ENCODE measurements around the gene CLASP1. TPM values are rescaled to one million over a fixed set of nuclear protein-coding genes. Genes with fewer than 3 reads are reported as not detected.
"Not testable (repeated sequence)": the region's sequence is repeated elsewhere in the genome, so short reads cannot be mapped to it uniquely, and the experiment has no call there.

The CLASP1 gene
- total and polyA plus RNA-seq, 2 donors (not counting 3 experiments of a cell fraction or from before 2014, with no cell fraction given) = 10.0 to 57.9 TPM

DNA sequence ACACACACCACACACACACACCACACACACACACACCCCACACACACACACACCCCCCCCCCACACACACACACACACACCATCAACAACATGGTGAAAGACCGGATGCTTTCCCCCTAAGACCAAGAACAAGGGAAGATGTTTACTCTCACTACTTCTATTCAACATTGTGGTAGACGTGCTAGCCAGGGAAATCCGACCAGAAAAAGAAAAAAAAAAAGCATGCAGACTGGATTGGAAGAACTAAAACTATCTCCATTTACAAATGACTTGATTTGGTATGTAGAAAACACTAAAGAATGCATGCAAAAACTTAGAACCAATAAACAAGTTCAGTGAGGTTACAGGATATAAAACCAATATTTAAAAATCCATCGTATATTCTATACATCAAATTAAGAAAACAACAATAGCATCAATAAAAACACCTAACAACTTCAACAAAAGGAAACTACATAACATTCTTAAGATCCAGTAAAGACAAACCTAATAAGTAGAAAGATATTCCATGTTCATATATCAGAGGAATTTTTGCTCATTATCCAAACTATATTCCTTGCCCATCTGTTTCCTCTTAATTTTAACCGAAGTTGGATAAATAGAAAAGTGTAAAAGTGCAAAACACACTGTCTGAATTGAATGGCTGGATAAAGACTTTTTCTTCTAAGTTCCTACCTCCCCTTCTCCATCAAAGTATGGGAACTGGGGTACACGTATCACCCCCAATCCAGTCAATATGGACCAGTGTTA lies 170.1 kb downstream of the CLASP1 start:
- DNase-seq (ENCODE audit: low read depth, low spot score) = peak; percentile 8
- FAIRE-seq = no peak
- TF ChIP-seq POLR2AphosphoS5 (IDR thresholded peaks at IDR 0.05; ENCODE audit: insufficient read depth, low read depth, low read length) (no peak), FOS (IDR thresholded peaks at IDR 0.05; ENCODE audit: borderline replicate concordance, insufficient read depth, low read length) (no peak), GATA2 (IDR thresholded peaks at IDR 0.05; ENCODE audit: insufficient read depth, insufficient read length, low read depth, low read length) (no peak), POLR2A (IDR thresholded peaks at IDR 0.05; ENCODE audit: low read depth, low read length) (no peak), EZH2 (IDR thresholded peaks at IDR 0.05; ENCODE audit: borderline replicate concordance, low read depth, low read length, severe bottlenecking) (no peak), MYC (IDR thresholded peaks at IDR 0.05; ENCODE audit: low read depth, low read length) (no peak), JUN (IDR thresholded peaks at IDR 0.05; ENCODE audit: borderline replicate concordance, insufficient read depth, insufficient read length, low read depth) (no peak)
- TF ChIP-seq, protein P1, sequence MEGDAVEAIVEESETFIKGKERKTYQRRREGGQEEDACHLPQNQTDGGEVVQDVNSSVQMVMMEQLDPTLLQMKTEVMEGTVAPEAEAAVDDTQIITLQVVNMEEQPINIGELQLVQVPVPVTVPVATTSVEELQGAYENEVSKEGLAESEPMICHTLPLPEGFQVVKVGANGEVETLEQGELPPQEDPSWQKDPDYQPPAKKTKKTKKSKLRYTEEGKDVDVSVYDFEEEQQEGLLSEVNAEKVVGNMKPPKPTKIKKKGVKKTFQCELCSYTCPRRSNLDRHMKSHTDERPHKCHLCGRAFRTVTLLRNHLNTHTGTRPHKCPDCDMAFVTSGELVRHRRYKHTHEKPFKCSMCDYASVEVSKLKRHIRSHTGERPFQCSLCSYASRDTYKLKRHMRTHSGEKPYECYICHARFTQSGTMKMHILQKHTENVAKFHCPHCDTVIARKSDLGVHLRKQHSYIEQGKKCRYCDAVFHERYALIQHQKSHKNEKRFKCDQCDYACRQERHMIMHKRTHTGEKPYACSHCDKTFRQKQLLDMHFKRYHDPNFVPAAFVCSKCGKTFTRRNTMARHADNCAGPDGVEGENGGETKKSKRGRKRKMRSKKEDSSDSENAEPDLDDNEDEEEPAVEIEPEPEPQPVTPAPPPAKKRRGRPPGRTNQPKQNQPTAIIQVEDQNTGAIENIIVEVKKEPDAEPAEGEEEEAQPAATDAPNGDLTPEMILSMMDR (IDR thresholded peaks at IDR 0.05; ENCODE audit: extremely low read depth in 1 of 2, insufficient read depth in 1 of 2, low read depth in 1 of 2, low read length in 2 of 2) = no peak
- TF ChIP-seq, protein P2, sequence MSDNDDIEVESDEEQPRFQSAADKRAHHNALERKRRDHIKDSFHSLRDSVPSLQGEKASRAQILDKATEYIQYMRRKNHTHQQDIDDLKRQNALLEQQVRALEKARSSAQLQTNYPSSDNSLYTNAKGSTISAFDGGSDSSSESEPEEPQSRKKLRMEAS (IDR thresholded peaks at IDR 0.05; ENCODE audit: insufficient read depth, insufficient read length) = no peak

DNA sequence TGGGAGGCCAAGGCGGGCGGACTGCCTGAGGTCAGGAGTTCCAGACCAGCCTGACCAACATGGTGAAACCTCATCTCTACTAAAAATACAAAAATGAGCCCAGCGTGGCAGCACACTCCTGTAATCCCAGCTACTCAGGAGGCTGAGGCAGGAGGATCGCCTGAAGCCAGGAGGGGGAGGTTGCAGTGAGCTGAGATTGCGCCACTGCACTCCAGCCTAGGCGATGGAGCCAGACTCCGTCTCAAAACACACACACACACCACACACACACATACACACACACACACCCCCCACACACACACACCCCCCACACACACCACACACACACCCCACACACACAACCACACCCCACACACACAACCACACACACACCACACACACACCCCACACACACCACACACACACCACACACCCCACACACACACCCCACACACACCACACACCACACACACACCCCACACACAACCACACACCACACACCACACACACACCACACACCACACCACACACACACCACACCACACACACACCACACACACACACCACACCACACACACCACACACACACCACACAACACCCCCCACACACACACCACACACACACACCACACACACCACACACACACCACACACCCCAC lies 170.8 kb downstream of the CLASP1 start:
- intact Hi-C loops (cut with micrococcal nuclease) = loop anchor here (5.0 kb wide), 1 partner anchor 61 kb away; no protein-coding TSS in a partner anchor
- H3K27me3 ChIP-seq (ENCODE audit: control insufficient read depth in 2 of 2, insufficient read depth in 2 of 2, low read length in 2 of 2); H3K9ac ChIP-seq (replicated peaks; ENCODE audit: extremely low read depth, insufficient read depth, low read length); CTCF ChIA-PET; H3K4me2 ChIP-seq (ENCODE audit: insufficient read depth, low read length); H3K4me3 ChIP-seq (replicated peaks in 1 of 3; ENCODE audit: insufficient read depth in 1 of 3, low read depth in 1 of 3, low read length in 3 of 3); DNase-seq (ENCODE audit: low read depth, low spot score); H3K79me2 ChIP-seq (ENCODE audit: control insufficient read depth, insufficient read depth, low read length); FAIRE-seq; H3K27ac ChIP-seq (ENCODE audit: insufficient read depth, low read depth, low read length); H3K4me1 ChIP-seq (ENCODE audit: control insufficient read depth, extremely low read depth, insufficient read depth, low read length); H3K36me3 ChIP-seq (ENCODE audit: control insufficient read depth in 2 of 2, extremely low read depth in 1 of 2, insufficient read depth in 2 of 2, low read length in 2 of 2); POLR2A ChIA-PET; BruUV-seq (replicated peaks); H3K9me3 ChIP-seq (replicated peaks; ENCODE audit: control insufficient read depth, insufficient read depth, low read length); dilution Hi-C loops (cut with MboI; ENCODE audit: extremely low pct_ligation_motif_present, low sequenced_read_pairs); H4K20me1 ChIP-seq (replicated peaks; ENCODE audit: control insufficient read depth, extremely low read depth, insufficient read depth, low read length); H2AFZ ChIP-seq (ENCODE audit: low read depth, low read length); H3K9me1 ChIP-seq (replicated peaks; ENCODE audit: control insufficient read depth, extremely low read depth, insufficient read depth, low read length): not testable (repeated sequence)

More for the DNA sequence above, 170.1 kb downstream of the CLASP1 start:
- dilution Hi-C loops (cut with MboI; ENCODE audit: extremely low pct_ligation_motif_present, low sequenced_read_pairs) (no loop called here), intact Hi-C loops (cut with micrococcal nuclease) (loop anchor here (5.0 kb wide), 1 partner anchor 62 kb away; no protein-coding TSS in a partner anchor)
- H3K4me3 ChIP-seq (replicated peaks in 1 of 3; ENCODE audit: insufficient read depth in 1 of 3, low read depth in 1 of 3, low read length in 3 of 3) = no peak overlapping the region
- no peaks in the 10 kb centered on the region for H3K9me3 ChIP-seq (replicated peaks; ENCODE audit: control insufficient read depth, insufficient read depth, low read length)
- H3K9ac ChIP-seq (replicated peaks; ENCODE audit: extremely low read depth, insufficient read depth, low read length) = no peak overlapping the region
- H3K4me1 ChIP-seq (ENCODE audit: control insufficient read depth, extremely low read depth, insufficient read depth, low read length) = no peaks in the 10 kb centered on the region
- peaks cover 4% of the 10 kb centered on the region for H4K20me1 ChIP-seq (replicated peaks; ENCODE audit: control insufficient read depth, extremely low read depth, insufficient read depth, low read length)
- H2AFZ ChIP-seq (ENCODE audit: low read depth, low read length) = no peak overlapping the region
- H3K36me3 ChIP-seq (ENCODE audit: control insufficient read depth in 2 of 2, extremely low read depth in 1 of 2, insufficient read depth in 2 of 2, low read length in 2 of 2) = no peaks in the 10 kb centered on the region
- H3K9me1 ChIP-seq (replicated peaks; ENCODE audit: control insufficient read depth, extremely low read depth, insufficient read depth, low read length) = no peaks in the 10 kb centered on the region
- H3K27ac ChIP-seq (ENCODE audit: insufficient read depth, low read depth, low read length) = no peak overlapping the region
- CTCF ChIA-PET = interaction anchor here (0.8 to 1.1 kb wide), 2 partner anchors 11 to 53 kb away, joined by 3 read pairs; no protein-coding TSS in a partner anchor
- no TSS peak for BruUV-seq (replicated peaks)
- POLR2A ChIA-PET = no interaction called here
- H3K27me3 ChIP-seq (ENCODE audit: control insufficient read depth in 2 of 2, insufficient read depth in 2 of 2, low read length in 2 of 2) = no peaks in the 10 kb centered on the region
- no peak overlapping the region for H3K4me2 ChIP-seq (ENCODE audit: insufficient read depth, low read length)
- H3K79me2 ChIP-seq (ENCODE audit: control insufficient read depth, insufficient read depth, low read length) = peaks cover 4% of the 10 kb centered on the region

Data from endothelial cell of umbilical vein (primary cell).